Measurements from ENCODE around the gene DDX5. TPM values are rescaled to one million over a fixed set of nuclear protein-coding genes. Genes with fewer than 3 reads are reported as not detected.
A peak's percentile ranks its signal among the peaks of the same experiment; 100 is the strongest.

Gene DDX5
- polyA plus RNA-seq, 2 of the 4 experiments (the other 2 are of a cell fraction): 841 to 1,011 TPM

- WGBS (ENCODE audit: missing lambda C conversion rate): 3% methylated on average over 13 of the region's 13 CpGs
- TF ChIP-seq NFE2L2 (conservative IDR thresholded peaks at IDR 0.05; ENCODE audit: low read length) (no peak), POLR2A (IDR thresholded peaks at IDR 0.05; ENCODE audit: low read length) (no peak), EHMT2 (IDR thresholded peaks at IDR 0.05; ENCODE audit: low read depth) (no peak), FOSL2 (IDR thresholded peaks at IDR 0.05) (no peak), FOSL2 (CRISPR knock-in tag; IDR thresholded peaks at IDR 0.05) (no peak), HOXB5 (CRISPR knock-in tag; IDR thresholded peaks at IDR 0.05) (no peak), SMC3 (IDR thresholded peaks at IDR 0.05) (peak; percentile 37; the same call in 1 of the 3 replicates), ZFP36 (IDR thresholded peaks at IDR 0.05; ENCODE audit: borderline replicate concordance, partially characterized antibody) (no peak), RAD21 (conservative IDR thresholded peaks at IDR 0.05 in 1 of 2, IDR thresholded peaks at IDR 0.05 in 1 of 2) (0 out of 5 replicates have a peak, but pooled peaks have one; percentile 14 to 23), POLR2AphosphoS2 (conservative IDR thresholded peaks at IDR 0.05; ENCODE audit: low read length) (no peak), PHF8 (IDR thresholded peaks at IDR 0.05; ENCODE audit: borderline replicate concordance, low read depth) (no peak), KDM5A (IDR thresholded peaks at IDR 0.05) (no peak), RNF2 (IDR thresholded peaks at IDR 0.05; ENCODE audit: borderline replicate concordance, low read depth) (no peak), CHD2 (IDR thresholded peaks at IDR 0.05; ENCODE audit: low read length, partially characterized antibody) (no peak), JUNB (IDR thresholded peaks at IDR 0.05) (no peak), NR3C1 (IDR thresholded peaks at IDR 0.05) (no peak), RARB (CRISPR knock-in tag; IDR thresholded peaks at IDR 0.05) (no peak), JUN (IDR thresholded peaks at IDR 0.05) (no peak), EHF (CRISPR knock-in tag; IDR thresholded peaks at IDR 0.05) (no peak), CTCF (IDR thresholded peaks at IDR 0.05) (peak; percentile 57), ESRRA (IDR thresholded peaks at IDR 0.05; ENCODE audit: borderline replicate concordance, low read length) (no peak), MAFK (IDR thresholded peaks at IDR 0.05; ENCODE audit: partially characterized antibody) (no peak), FOSB (CRISPR knock-in tag; IDR thresholded peaks at IDR 0.05) (no peak), HDAC2 (IDR thresholded peaks at IDR 0.05) (no peak)
- TF ChIP-seq, protein P1, sequence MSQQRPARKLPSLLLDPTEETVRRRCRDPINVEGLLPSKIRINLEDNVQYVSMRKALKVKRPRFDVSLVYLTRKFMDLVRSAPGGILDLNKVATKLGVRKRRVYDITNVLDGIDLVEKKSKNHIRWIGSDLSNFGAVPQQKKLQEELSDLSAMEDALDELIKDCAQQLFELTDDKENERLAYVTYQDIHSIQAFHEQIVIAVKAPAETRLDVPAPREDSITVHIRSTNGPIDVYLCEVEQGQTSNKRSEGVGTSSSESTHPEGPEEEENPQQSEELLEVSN (IDR thresholded peaks at IDR 0.05; ENCODE audit: borderline replicate concordance, low read depth): no peak
- TF ChIP-seq, protein P2, sequence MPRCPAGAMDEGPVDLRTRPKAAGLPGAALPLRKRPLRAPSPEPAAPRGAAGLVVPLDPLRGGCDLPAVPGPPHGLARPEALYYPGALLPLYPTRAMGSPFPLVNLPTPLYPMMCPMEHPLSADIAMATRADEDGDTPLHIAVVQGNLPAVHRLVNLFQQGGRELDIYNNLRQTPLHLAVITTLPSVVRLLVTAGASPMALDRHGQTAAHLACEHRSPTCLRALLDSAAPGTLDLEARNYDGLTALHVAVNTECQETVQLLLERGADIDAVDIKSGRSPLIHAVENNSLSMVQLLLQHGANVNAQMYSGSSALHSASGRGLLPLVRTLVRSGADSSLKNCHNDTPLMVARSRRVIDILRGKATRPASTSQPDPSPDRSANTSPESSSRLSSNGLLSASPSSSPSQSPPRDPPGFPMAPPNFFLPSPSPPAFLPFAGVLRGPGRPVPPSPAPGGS (IDR thresholded peaks at IDR 0.05): no peak
- POLR2A ChIA-PET: interaction anchor here (0.9 to 4.2 kb wide), 13 partner anchors 10 to 362 kb away, joined by 3 to 132 read pairs (median 8); partner anchors contain the start of genes POLG2 and SMURF2
- Histone ChIP-seq H3K27ac (peak overlapping the region; percentile 96 to 97), H3K4me2 (peak overlapping the region; percentile 94), H3K9me3 (no peaks in the 10 kb centered on the region), H3K4me3 (peak overlapping the region; percentile 91), H3K4me1 (peaks cover 35% of the 10 kb centered on the region)
- ATAC-seq (peak; percentile 26 to 51), FAIRE-seq (no peak), DNase-seq (ENCODE audit: low read depth in 1 of 2, low spot score in 1 of 2) (peak; percentile 67 to 76)
- CTCF ChIA-PET: interaction anchor here (0.6 to 4.9 kb wide), 18 partner anchors 9 to 201 kb away, joined by 3 to 42 read pairs (median 4); partner anchors contain the start of gene POLG2
Measured at GRCh38 chr17:64507413-64507782, 1.3 kb upstream of the DDX5 start.

Data from A549 (cell line).